Neural cell (in vitro differentiated cells): Measurements from ENCODE around the gene PLG. TPM values are rescaled to one million over a fixed set of nuclear protein-coding genes. Genes with fewer than 3 reads are reported as not detected.
"Not testable (repeated sequence)": the region's sequence is repeated elsewhere in the genome, so short reads cannot be mapped to it uniquely, and the experiment has no call there.

Source experiments
- H2AFZ ChIP-seq: fragments of 200-600, 300-800 bp; sonication (generic), shearing (Covaris generic); 2 replicates; pipeline ENCODE4 v1.6.0; 2014; ENCODE audit warnings: low read depth, mild to moderate bottlenecking, antibody characterized with exemption, low read length, moderate library complexity
- H3F3A ChIP-seq: fragments of 200-600 bp; shearing (Covaris generic); 2 replicates; pipeline ENCODE4 v1.6.1; 2016; ENCODE audit warnings: mild to moderate bottlenecking, moderate library complexity, mixed read lengths, antibody characterized with exemption, low read length; ENCODE audit not compliant: insufficient read depth, poor library complexity, severe bottlenecking
- H3K27ac ChIP-seq: fragments of 200-600, 300-800 bp; sonication (generic), shearing (Covaris generic); 2 replicates; pipeline ENCODE4 v1.5.1; 2014; ENCODE audit warnings: mild to moderate bottlenecking, low read length, moderate library complexity
- H3K27me3 ChIP-seq: fragments of 300-800, 200-600 bp; sonication (generic), shearing (Covaris generic); 2 replicates; pipeline ENCODE4 v1.6.0; 2014; ENCODE audit warnings: mild to moderate bottlenecking, low read depth, low read length, moderate library complexity; ENCODE audit not compliant: insufficient read depth
- H3K36me3 ChIP-seq: fragments of 300-800, 200-600 bp; sonication (generic), shearing (Covaris generic); 2 replicates; pipeline ENCODE4 v1.5.1; 2014; ENCODE audit warnings: mild to moderate bottlenecking, antibody characterized with exemption, low read length, moderate library complexity; ENCODE audit not compliant: insufficient read depth
- H3K4me2 ChIP-seq: fragments of 300-800, 200-600 bp; sonication (generic), shearing (Covaris generic); 2 replicates; pipeline ENCODE4 v1.6.0; 2014; ENCODE audit warnings: mild to moderate bottlenecking, low read length
- H3K4me3 ChIP-seq: fragments of 300-800, 200-600 bp; sonication (generic), shearing (Covaris generic); 2 replicates; pipeline ENCODE4 v1.5.1; 2014; ENCODE audit warnings: mild to moderate bottlenecking, low read length, moderate library complexity
- H3K79me2 ChIP-seq: fragments of 200-600 bp; shearing (Covaris generic); replicated peaks from 2 replicates; pipeline ENCODE4 v1.6.0; 2014; ENCODE audit warnings: mild to moderate bottlenecking, low read length, moderate library complexity; ENCODE audit not compliant: insufficient read depth
- H3K9ac ChIP-seq: fragments of 300-800, 200-600 bp; sonication (generic), shearing (Covaris generic); 2 replicates; pipeline ENCODE4 v1.6.1; 2016; ENCODE audit warnings: mild to moderate bottlenecking, low read length, mixed read lengths
- H3K9me2 ChIP-seq: fragments of 200-600 bp; shearing (Covaris generic); 2 replicates; pipeline ENCODE4 v1.6.1; 2016; ENCODE audit warnings: mild to moderate bottlenecking, low read length, mixed read lengths; ENCODE audit not compliant: insufficient read depth
- H3K9me3 ChIP-seq: fragments of 200-600, 300-800 bp; sonication (generic), shearing (Covaris generic); 2 replicates; pipeline ENCODE4 v1.6.1; 2016; ENCODE audit warnings: mild to moderate bottlenecking, mixed run types, low read length, moderate library complexity, mixed read lengths
- H4K20me1 ChIP-seq: fragments of 200-600 bp; shearing (Covaris generic); 2 replicates; pipeline ENCODE4 v1.6.1; 2016; ENCODE audit warnings: mild to moderate bottlenecking, mixed run types; ENCODE audit not compliant: insufficient read depth
- EP300 ChIP-seq: fragments of 450-650 bp; conservative IDR thresholded peaks from 2 replicates; pipeline ENCODE4 v1.6.1; 2014; ENCODE audit warnings: antibody characterized with exemption, mild to moderate bottlenecking, moderate library complexity; ENCODE audit not compliant: poor library complexity, severe bottlenecking
- EZH2 ChIP-seq: fragments of 200-600, 300-800 bp; shearing (Covaris generic), sonication (generic); IDR thresholded peaks from 2 replicates; pipeline ENCODE4 v1.6.1; 2014; ENCODE audit warnings: antibody characterized with exemption, low read length, borderline replicate concordance, mild to moderate bottlenecking; ENCODE audit not compliant: insufficient read depth, poor library complexity, severe bottlenecking
- MXI1 ChIP-seq: fragments of 450-650 bp; conservative IDR thresholded peaks from 2 replicates; pipeline ENCODE4 v1.6.1; 2014; ENCODE audit warnings: antibody characterized with exemption, mild to moderate bottlenecking; ENCODE audit not compliant: poor library complexity, severe bottlenecking
- POLR2AphosphoS5 ChIP-seq: IDR thresholded peaks from 2 replicates; pipeline ENCODE4 v1.6.1; 2012
- RAD21 ChIP-seq: fragments of 450-650 bp; conservative IDR thresholded peaks from 2 replicates; pipeline ENCODE4 v1.6.1; 2014; ENCODE audit warnings: antibody characterized with exemption, mild to moderate bottlenecking, moderate library complexity
- SMC3 ChIP-seq: fragments of 450-650 bp; conservative IDR thresholded peaks from 2 replicates; pipeline ENCODE4 v1.6.1; 2014; ENCODE audit warnings: antibody characterized with exemption, mild to moderate bottlenecking, moderate library complexity; ENCODE audit not compliant: poor library complexity
- TAF1 ChIP-seq: IDR thresholded peaks from 2 replicates; pipeline ENCODE4 v1.6.1; 2012; ENCODE audit warnings: low read depth
- polyA minus RNA-seq: library from RNA; depleted of rRNA, polyadenylated mRNA; stranded (reverse); fragments of >200 nt; gene quantifications from 2 replicates; pipeline ENCODE4 v1.2.3, GENCODE V29; 2014
- polyA plus RNA-seq: library from polyadenylated mRNA; depleted of rRNA; stranded (reverse); fragments of >200 nt; gene quantifications from 2 replicates; pipeline ENCODE4 v1.2.3, GENCODE V29; 2014
- TF ChIP-seq, protein P1 (sequence below): IDR thresholded peaks from 2 replicates; pipeline ENCODE4 v1.6.1; 2012; ENCODE audit warnings: borderline replicate concordance
- TF ChIP-seq, protein P2 (sequence below): fragments of 450-650 bp; IDR thresholded peaks from 2 replicates; pipeline ENCODE4 v1.5.1; 2014; ENCODE audit warnings: antibody characterized with exemption, mild to moderate bottlenecking, moderate library complexity; ENCODE audit not compliant: poor library complexity, severe bottlenecking

PLG gene
- 1.3 TPM in 1 of 2 replicates, not detected in the other for polyA plus RNA-seq
- polyA minus RNA-seq: not detected in 2 replicates

DNA sequence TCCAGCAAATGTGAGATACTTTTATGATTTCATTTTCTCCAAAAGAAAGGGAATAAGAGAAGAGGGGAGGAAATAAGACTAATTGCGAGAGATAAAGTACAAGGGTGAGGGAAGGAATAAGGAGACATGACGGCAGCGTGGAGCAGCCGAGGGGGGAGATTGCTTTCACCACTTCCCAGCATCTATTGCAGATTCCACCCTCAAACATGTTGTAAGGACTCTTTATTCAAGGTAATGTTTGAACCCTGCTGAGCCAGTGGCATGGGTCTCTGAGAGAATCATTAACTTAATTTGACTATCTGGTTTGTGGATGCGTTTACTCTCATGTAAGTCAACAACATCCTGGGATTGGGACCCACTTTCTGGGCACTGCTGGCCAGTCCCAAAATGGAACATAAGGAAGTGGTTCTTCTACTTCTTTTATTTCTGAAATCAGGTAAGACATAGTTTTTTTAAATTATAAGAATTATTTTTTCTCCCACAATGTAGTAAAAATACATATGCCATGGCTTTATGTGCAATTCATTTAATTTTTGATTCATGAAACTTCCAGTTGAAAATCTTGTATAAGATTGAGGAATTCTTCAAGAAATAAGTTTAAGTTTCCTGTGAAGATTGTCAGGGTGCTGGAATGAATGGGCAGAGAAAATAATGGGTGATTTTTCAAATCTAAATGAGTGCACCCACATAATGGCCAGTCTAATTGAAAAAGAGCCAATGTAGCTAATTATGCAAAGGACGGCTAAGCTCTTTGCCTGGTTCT is at the start of gene PLG:
Gene PLG (plus strand): TSS at position 327 of the 763 bp plus-strand sequence. CDS start 61 bp downstream, at position 388.
- not testable (repeated sequence) for H3K9ac ChIP-seq, H3K4me3 ChIP-seq, H2AFZ ChIP-seq, H3K9me3 ChIP-seq, H3K27me3 ChIP-seq, H3K27ac ChIP-seq, H4K20me1 ChIP-seq, H3F3A ChIP-seq, H3K36me3 ChIP-seq, H3K4me2 ChIP-seq, H3K9me2 ChIP-seq, H3K79me2 ChIP-seq

DNA sequence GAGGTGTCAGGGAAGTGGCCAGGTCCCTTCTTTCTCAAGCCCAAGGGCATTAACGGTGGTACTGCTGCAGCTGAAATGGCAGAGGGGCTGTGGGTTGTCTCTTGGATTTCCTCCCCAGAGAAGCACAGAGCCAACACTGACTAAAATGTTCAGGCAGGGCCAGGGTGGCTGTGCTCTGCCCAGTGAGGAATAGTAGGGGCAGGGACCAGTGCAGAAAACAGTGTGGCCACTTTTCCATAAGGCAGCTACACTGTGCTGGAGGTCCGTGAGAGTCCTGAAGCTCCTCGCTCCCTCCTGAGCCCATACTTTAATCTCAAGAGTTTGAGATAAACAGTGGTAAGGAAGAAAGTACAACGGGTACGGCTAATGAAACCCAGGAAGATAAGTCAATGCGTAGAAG is 42.5 kb upstream of the PLG start:
- Histone ChIP-seq H3K27me3 (no peaks in the 10 kb centered on the region), H4K20me1 (no peaks in the 10 kb centered on the region), H3K27ac (no peak overlapping the region), H3K36me3 (no peaks in the 10 kb centered on the region), H3F3A (no peaks in the 10 kb centered on the region), H3K9me3 (no peaks in the 10 kb centered on the region), H3K4me2 (no peak overlapping the region), H3K9me2 (no peaks in the 10 kb centered on the region), H3K9ac (no peak overlapping the region), H3K4me3 (no peak overlapping the region), H3K79me2 (no peaks in the 10 kb centered on the region), H2AFZ (no peak overlapping the region)
- TF ChIP-seq EP300 (no peak), POLR2AphosphoS5 (no peak), MXI1 (no peak), RAD21 (no peak), TAF1 (no peak), EZH2 (no peak), SMC3 (no peak)
- TF ChIP-seq, protein P1, sequence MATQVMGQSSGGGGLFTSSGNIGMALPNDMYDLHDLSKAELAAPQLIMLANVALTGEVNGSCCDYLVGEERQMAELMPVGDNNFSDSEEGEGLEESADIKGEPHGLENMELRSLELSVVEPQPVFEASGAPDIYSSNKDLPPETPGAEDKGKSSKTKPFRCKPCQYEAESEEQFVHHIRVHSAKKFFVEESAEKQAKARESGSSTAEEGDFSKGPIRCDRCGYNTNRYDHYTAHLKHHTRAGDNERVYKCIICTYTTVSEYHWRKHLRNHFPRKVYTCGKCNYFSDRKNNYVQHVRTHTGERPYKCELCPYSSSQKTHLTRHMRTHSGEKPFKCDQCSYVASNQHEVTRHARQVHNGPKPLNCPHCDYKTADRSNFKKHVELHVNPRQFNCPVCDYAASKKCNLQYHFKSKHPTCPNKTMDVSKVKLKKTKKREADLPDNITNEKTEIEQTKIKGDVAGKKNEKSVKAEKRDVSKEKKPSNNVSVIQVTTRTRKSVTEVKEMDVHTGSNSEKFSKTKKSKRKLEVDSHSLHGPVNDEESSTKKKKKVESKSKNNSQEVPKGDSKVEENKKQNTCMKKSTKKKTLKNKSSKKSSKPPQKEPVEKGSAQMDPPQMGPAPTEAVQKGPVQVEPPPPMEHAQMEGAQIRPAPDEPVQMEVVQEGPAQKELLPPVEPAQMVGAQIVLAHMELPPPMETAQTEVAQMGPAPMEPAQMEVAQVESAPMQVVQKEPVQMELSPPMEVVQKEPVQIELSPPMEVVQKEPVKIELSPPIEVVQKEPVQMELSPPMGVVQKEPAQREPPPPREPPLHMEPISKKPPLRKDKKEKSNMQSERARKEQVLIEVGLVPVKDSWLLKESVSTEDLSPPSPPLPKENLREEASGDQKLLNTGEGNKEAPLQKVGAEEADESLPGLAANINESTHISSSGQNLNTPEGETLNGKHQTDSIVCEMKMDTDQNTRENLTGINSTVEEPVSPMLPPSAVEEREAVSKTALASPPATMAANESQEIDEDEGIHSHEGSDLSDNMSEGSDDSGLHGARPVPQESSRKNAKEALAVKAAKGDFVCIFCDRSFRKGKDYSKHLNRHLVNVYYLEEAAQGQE: no peak
- TF ChIP-seq, protein P2, sequence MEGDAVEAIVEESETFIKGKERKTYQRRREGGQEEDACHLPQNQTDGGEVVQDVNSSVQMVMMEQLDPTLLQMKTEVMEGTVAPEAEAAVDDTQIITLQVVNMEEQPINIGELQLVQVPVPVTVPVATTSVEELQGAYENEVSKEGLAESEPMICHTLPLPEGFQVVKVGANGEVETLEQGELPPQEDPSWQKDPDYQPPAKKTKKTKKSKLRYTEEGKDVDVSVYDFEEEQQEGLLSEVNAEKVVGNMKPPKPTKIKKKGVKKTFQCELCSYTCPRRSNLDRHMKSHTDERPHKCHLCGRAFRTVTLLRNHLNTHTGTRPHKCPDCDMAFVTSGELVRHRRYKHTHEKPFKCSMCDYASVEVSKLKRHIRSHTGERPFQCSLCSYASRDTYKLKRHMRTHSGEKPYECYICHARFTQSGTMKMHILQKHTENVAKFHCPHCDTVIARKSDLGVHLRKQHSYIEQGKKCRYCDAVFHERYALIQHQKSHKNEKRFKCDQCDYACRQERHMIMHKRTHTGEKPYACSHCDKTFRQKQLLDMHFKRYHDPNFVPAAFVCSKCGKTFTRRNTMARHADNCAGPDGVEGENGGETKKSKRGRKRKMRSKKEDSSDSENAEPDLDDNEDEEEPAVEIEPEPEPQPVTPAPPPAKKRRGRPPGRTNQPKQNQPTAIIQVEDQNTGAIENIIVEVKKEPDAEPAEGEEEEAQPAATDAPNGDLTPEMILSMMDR: no peak
